ENCODE measurements around the gene RUFY1.
"Not testable (repeated sequence)": the region's sequence is repeated elsewhere in the genome, so short reads cannot be mapped to it uniquely, and the experiment has no call there.

Gene RUFY1

GRCh38 chr5:179550511-179551342 lies at the start of gene RUFY1:
RUFY1 (plus strand) TSS chr5:179550554; CDS start chr5:179550570, 16 bp downstream.
- DNase-seq (ENCODE audit: low spot score), result peak; percentile 82

GRCh38 chr5:179501997-179502396 lies 48.4 kb upstream of the RUFY1 start:
- not testable (repeated sequence) for DNase-seq (ENCODE audit: low spot score)

- not testable (repeated sequence) for DNase-seq (ENCODE audit: low spot score)
Observed at GRCh38 chr5:179502420-179502819, 47.9 kb upstream of the RUFY1 start.

- no peak for DNase-seq (ENCODE audit: low spot score)
Observed at GRCh38 chr5:179504191-179504590, 46.2 kb upstream of the RUFY1 start.

- no peak for DNase-seq (ENCODE audit: low spot score)
Observed at GRCh38 chr5:179504600-179505396, 45.6 kb upstream of the RUFY1 start.

- no peak for DNase-seq (ENCODE audit: low spot score)
Observed at GRCh38 chr5:179505636-179506261, 44.6 kb upstream of the RUFY1 start.

- no peak for DNase-seq (ENCODE audit: low spot score)
Observed at GRCh38 chr5:179509239-179509638, 41.1 kb upstream of the RUFY1 start.

- no peak for DNase-seq (ENCODE audit: low spot score)
Observed at GRCh38 chr5:179509845-179510244, 40.5 kb upstream of the RUFY1 start.

GRCh38 chr5:179512452-179513000 lies 37.8 kb upstream of the RUFY1 start:
- no peak for DNase-seq (ENCODE audit: low spot score)

- DNase-seq (ENCODE audit: low spot score), result not testable (repeated sequence)
Observed at GRCh38 chr5:179515501-179515900, 34.9 kb upstream of the RUFY1 start.

- no peak for DNase-seq (ENCODE audit: low spot score)
Observed at GRCh38 chr5:179516221-179516620, 34.1 kb upstream of the RUFY1 start.

GRCh38 chr5:179517746-179518145 lies 32.6 kb upstream of the RUFY1 start:
- not testable (repeated sequence) for DNase-seq (ENCODE audit: low spot score)

- not testable (repeated sequence) for DNase-seq (ENCODE audit: low spot score)
Observed at GRCh38 chr5:179518369-179518768, 32.0 kb upstream of the RUFY1 start.

- DNase-seq (ENCODE audit: low spot score), result not testable (repeated sequence)
Observed at GRCh38 chr5:179519416-179520070, 30.8 kb upstream of the RUFY1 start.

- DNase-seq (ENCODE audit: low spot score), result not testable (repeated sequence)
Observed at GRCh38 chr5:179522107-179522506, 28.2 kb upstream of the RUFY1 start.

GRCh38 chr5:179526978-179527377 lies 23.4 kb upstream of the RUFY1 start:
- no peak for DNase-seq (ENCODE audit: low spot score)

GRCh38 chr5:179530069-179530998 lies 20.0 kb upstream of the RUFY1 start:
- peak; percentile 20 for DNase-seq (ENCODE audit: low spot score)

- no peak for DNase-seq (ENCODE audit: low spot score)
Observed at GRCh38 chr5:179533024-179533423, 17.3 kb upstream of the RUFY1 start.

GRCh38 chr5:179533907-179534306 lies 16.4 kb upstream of the RUFY1 start:
- no peak for DNase-seq (ENCODE audit: low spot score)

GRCh38 chr5:179534431-179534830 lies 15.9 kb upstream of the RUFY1 start:
- DNase-seq (ENCODE audit: low spot score), result no peak

- no peak for DNase-seq (ENCODE audit: low spot score)
Observed at GRCh38 chr5:179536676-179537075, 13.7 kb upstream of the RUFY1 start.
